OCI-LY1 (cell line): Measurements from ENCODE around the gene ACTR3C.
"Not testable (repeated sequence)": the region's sequence is repeated elsewhere in the genome, so short reads cannot be mapped to it uniquely, and the experiment has no call there.

Experiments used
- H2AFZ ChIP-seq: fragments of 200-600 bp; sonication (generic), shearing (Covaris generic); 2 replicates; pipeline ENCODE4 v1.6.0; 2014; ENCODE audit warnings: antibody characterized with exemption, mild to moderate bottlenecking, low read length
- H3F3A ChIP-seq: fragments of 200-600 bp; sonication (generic), shearing (Covaris generic); 2 replicates; pipeline ENCODE4 v1.6.0; 2014; ENCODE audit warnings: mild to moderate bottlenecking, antibody characterized with exemption, low read length, moderate library complexity; ENCODE audit not compliant: insufficient read depth
- H3K27ac ChIP-seq: fragments of 200-600 bp; sonication (generic); 2 replicates; pipeline ENCODE4 v1.5.1; 2014; ENCODE audit warnings: low read length, mixed run types, mild to moderate bottlenecking, low read depth; ENCODE audit not compliant: poor library complexity, severe bottlenecking
- H3K27me3 ChIP-seq: fragments of 200-600 bp; sonication (generic); 2 replicates; pipeline ENCODE4 v1.6.0; 2014; ENCODE audit warnings: antibody characterized with exemption, mild to moderate bottlenecking, low read length, moderate library complexity; ENCODE audit not compliant: insufficient read depth
- H3K36me3 ChIP-seq: fragments of 200-600 bp; sonication (generic); 2 replicates; pipeline ENCODE4 v1.6.1; 2014; ENCODE audit warnings: mild to moderate bottlenecking, antibody characterized with exemption, low read length, moderate library complexity, mixed read lengths; ENCODE audit not compliant: insufficient read depth
- H3K4me1 ChIP-seq: fragments of 200-600 bp; sonication (generic); 2 replicates; pipeline ENCODE4 v1.5.1; 2014; ENCODE audit warnings: mild to moderate bottlenecking, low read length, moderate library complexity; ENCODE audit not compliant: insufficient read depth, severe bottlenecking
- H3K4me2 ChIP-seq: fragments of 200-600 bp; sonication (generic), shearing (Covaris generic); 2 replicates; pipeline ENCODE4 v1.6.1; 2014; ENCODE audit warnings: low read length
- H3K4me3 ChIP-seq: fragments of 200-600 bp; sonication (generic); 2 replicates; pipeline ENCODE4 v1.5.1; 2014; ENCODE audit warnings: low read length, low read depth, mild to moderate bottlenecking, mixed read lengths; ENCODE audit not compliant: poor library complexity, severe bottlenecking
- H3K79me2 ChIP-seq: fragments of 200-600 bp; shearing (Covaris generic); 2 replicates; pipeline ENCODE4 v1.6.1; 2016; ENCODE audit warnings: mixed run types, low read length, mixed read lengths; ENCODE audit not compliant: insufficient read depth
- H3K9ac ChIP-seq: fragments of 200-600 bp; sonication (generic), shearing (Covaris generic); 2 replicates; pipeline ENCODE4 v1.6.1; 2014; ENCODE audit warnings: mild to moderate bottlenecking, low read length, mixed read lengths
- H3K9me2 ChIP-seq: fragments of 200-600 bp; sonication (generic), shearing (Covaris generic); 2 replicates; pipeline ENCODE4 v1.6.1; 2014; ENCODE audit warnings: low read depth, mild to moderate bottlenecking, low read length, mixed read lengths
- H3K9me3 ChIP-seq: fragments of 200-600 bp; shearing (Covaris generic); 2 replicates; pipeline ENCODE4 v1.6.1; 2014; ENCODE audit warnings: low read length, mixed read lengths
- H4K20me1 ChIP-seq: fragments of 200-600 bp; sonication (generic), shearing (Covaris generic); 2 replicates; pipeline ENCODE4 v1.6.0; 2016; ENCODE audit warnings: mild to moderate bottlenecking, low read length; ENCODE audit not compliant: insufficient read depth

The ACTR3C gene

DNA sequence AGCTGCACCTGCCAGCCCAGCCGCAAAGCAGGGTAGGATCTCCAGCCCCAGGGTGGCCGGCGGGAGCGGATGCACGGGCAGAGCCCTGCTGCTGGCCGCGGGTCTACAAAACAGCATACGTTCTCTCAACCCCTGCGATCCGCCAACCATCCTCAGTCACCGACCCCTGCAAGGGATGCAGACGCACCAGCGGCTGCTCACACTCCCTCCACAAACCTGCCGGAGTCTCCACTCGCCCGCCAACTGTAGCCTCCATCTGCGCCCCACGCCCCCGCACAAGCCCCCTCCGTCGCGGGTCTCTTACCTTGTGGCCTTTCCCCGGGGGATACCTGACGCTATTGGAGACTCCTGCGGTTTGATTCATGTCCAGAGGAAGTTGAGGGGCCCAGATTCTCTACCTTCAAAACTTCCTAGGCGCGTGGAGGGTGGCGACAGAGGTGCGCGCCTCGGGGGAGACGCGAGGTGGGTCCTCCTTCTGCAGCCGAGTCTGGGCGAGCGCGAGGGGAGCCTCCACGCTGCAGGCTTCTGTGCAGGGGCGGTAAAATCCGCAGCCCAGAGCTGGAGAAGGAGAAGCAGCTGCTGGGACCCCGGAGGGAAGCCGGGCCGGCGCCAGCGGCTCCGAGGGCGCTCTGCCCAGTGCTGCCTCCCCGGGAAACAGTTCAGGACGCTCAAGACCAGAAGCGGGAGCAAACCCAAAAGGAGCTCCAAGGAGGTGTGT lies 103.2 kb downstream of the ACTR3C start:
- H3K9me3 ChIP-seq, H3K79me2 ChIP-seq, H3K4me3 ChIP-seq, H4K20me1 ChIP-seq, H3K36me3 ChIP-seq, H3K4me1 ChIP-seq, H3K9me2 ChIP-seq, H3K27me3 ChIP-seq, H3F3A ChIP-seq, H3K27ac ChIP-seq, H3K4me2 ChIP-seq, H2AFZ ChIP-seq, H3K9ac ChIP-seq: not testable (repeated sequence)

- not testable (repeated sequence) for H3K79me2 ChIP-seq, H2AFZ ChIP-seq, H3K27ac ChIP-seq, H3K9me2 ChIP-seq, H3F3A ChIP-seq, H3K27me3 ChIP-seq, H4K20me1 ChIP-seq, H3K9me3 ChIP-seq, H3K4me2 ChIP-seq, H3K36me3 ChIP-seq, H3K9ac ChIP-seq, H3K4me3 ChIP-seq, H3K4me1 ChIP-seq
Measured at GRCh38 chr7:150206848-150207247, 116.5 kb downstream of the ACTR3C start.

DNA sequence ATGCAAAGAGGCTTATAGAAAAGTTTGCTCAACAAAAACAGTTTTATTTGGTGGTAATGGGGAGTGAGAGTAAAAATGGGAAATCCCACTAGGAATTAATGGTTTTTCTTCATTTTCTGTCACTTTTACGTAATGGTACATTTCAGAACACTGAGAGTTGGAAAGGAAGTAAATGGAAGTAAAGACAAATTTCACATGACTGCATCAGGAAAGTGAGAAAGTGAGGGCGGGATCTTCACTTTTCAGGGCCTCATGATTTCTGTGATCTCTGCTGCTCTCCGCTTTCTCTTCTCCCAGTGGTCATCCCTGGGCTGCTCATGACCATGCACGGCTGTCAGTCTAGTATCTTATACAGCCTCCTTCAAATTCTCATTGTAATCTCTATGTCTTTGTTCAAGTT lies 117.5 kb downstream of the ACTR3C start:
- not testable (repeated sequence) for H2AFZ ChIP-seq, H3K4me1 ChIP-seq, H3K27ac ChIP-seq, H3K9me2 ChIP-seq, H3K27me3 ChIP-seq, H3K4me2 ChIP-seq, H3K4me3 ChIP-seq, H3K79me2 ChIP-seq, H3F3A ChIP-seq, H3K9me3 ChIP-seq, H3K9ac ChIP-seq, H3K36me3 ChIP-seq, H4K20me1 ChIP-seq

GRCh38 chr7:150204577-150204976 lies 118.8 kb downstream of the ACTR3C start:
- not testable (repeated sequence) for H3K4me3 ChIP-seq, H3K27ac ChIP-seq, H3K9ac ChIP-seq, H3K9me2 ChIP-seq, H3K27me3 ChIP-seq, H3K36me3 ChIP-seq, H3K9me3 ChIP-seq, H2AFZ ChIP-seq, H3F3A ChIP-seq, H3K4me2 ChIP-seq, H3K79me2 ChIP-seq, H3K4me1 ChIP-seq, H4K20me1 ChIP-seq

GRCh38 chr7:150202894-150203293 lies 120.5 kb downstream of the ACTR3C start:
- not testable (repeated sequence) for H3K9me2 ChIP-seq, H4K20me1 ChIP-seq, H3K4me1 ChIP-seq, H3K36me3 ChIP-seq, H3K4me3 ChIP-seq, H3K27me3 ChIP-seq, H3K9ac ChIP-seq, H3K4me2 ChIP-seq, H3K79me2 ChIP-seq, H3F3A ChIP-seq, H2AFZ ChIP-seq, H3K27ac ChIP-seq, H3K9me3 ChIP-seq
